GM12892 (cell line): ENCODE results near the gene MPDU1.
"Not testable (repeated sequence)": the region's sequence is repeated elsewhere in the genome, so short reads cannot be mapped to it uniquely, and the experiment has no call there.

Experiments
- DNase-seq: peaks from one replicate; pipeline ENCODE4 v3.0.0; 2011; ENCODE audit not compliant: insufficient read length
- FAIRE-seq: peaks from 2 replicates; lab custom pipeline; 2011; peaks lifted over from hg19 to GRCh38; lab: Jason Lieb, UNC
- POLR2A ChIP-seq: IDR thresholded peaks from 2 replicates; pipeline ENCODE4 v1.6.1; 2011; ENCODE audit warnings: low read depth, low read length, control low read depth
- POLR2AphosphoS5 ChIP-seq: IDR thresholded peaks from 2 replicates; pipeline ENCODE4 v1.6.1; 2011; ENCODE audit warnings: low read depth, low read length, control low read depth
- TAF1 ChIP-seq: IDR thresholded peaks from 2 replicates; pipeline ENCODE4 v1.6.1; 2011; ENCODE audit warnings: low read depth, mild to moderate bottlenecking, control low read depth, low read length, borderline replicate concordance

MPDU1 gene

GRCh38 chr17:7612294-7612640, 28.6 kb downstream of the MPDU1 start:
- no peak for DNase-seq
- TF ChIP-seq POLR2AphosphoS5 (no peak), TAF1 (no peak), POLR2A (no peak)
- FAIRE-seq, result no peak

DNA sequence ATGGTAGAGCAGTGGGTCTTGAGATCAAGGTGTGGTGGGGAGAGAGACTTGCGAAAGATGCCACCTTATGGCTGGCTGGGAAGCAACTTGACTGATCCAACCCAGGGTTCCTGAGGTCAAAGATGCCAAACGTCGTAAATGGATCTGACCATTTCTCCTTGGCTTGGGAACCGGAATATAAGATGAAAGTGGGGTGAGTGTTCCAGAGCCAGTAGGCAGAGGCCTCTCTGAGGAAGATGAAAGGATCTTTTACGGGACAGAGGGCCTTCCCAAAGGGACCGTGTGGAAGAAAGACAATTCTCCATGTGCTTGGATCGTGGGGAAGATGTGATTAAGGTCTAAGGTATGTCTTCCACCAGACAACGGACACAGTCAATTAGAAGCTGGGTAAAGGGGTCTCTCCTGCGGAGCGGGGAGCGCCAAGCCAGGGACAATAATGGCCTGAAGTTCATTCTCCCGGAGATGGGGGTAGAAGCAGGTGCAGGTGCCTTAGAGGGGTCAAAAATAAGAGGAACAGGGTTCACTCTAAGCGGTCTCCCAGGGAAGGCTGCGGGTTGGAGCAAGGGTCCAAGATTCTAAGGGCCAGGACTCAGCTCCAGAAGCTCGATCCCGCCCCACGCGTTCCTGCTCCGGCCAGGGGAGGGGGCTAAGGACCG, 30.2 kb downstream of the MPDU1 start:
- TF ChIP-seq TAF1 (no peak), POLR2A (no peak), POLR2AphosphoS5 (no peak)
- FAIRE-seq (peak; percentile 21), DNase-seq (no peak)

- FAIRE-seq (peak; percentile 99), DNase-seq (peak; percentile 98)
- peak; percentile 68; the same call in 1 of the 2 replicates for TF ChIP-seq POLR2A
- peak; percentile 56; the same call in 1 of the 2 replicates for TF ChIP-seq TAF1
- TF ChIP-seq POLR2AphosphoS5, result no peak
Measured at GRCh38 chr17:7614425-7615264, 31.0 kb downstream of the MPDU1 start, which contains the start of gene FXR2. Gene FXR2, minus strand, starts transcription at chr17:7614897. Its CDS starts 365 bp downstream, at chr17:7614532.

- no peak for TF ChIP-seq POLR2A
- FAIRE-seq (no peak), DNase-seq (no peak)
Measured at GRCh38 chr17:7615265-7615747, 31.7 kb downstream of the MPDU1 start.

DNA sequence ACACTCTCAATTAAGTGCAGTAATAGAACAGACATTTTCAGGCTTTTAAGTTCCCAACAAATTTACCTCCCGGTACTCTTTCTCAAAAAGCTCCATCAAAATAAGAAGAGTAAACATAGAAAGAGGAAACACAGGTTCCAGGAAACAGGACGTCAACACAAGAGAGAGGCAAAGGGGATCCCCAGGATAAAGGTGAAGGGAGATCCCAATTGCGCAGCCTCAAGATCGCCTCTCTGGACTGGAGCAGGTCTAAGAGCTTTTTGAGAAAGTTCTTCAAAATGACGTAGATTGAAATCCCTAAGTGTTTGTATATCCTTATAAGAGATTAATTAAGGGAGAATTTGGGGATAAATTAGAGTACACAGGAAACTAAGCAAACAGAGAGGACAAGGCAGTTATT, 35.0 kb downstream of the MPDU1 start:
- no peak for FAIRE-seq
- DNase-seq, result no peak
- TF ChIP-seq POLR2AphosphoS5 (no peak), POLR2A (no peak), TAF1 (no peak)

DNA sequence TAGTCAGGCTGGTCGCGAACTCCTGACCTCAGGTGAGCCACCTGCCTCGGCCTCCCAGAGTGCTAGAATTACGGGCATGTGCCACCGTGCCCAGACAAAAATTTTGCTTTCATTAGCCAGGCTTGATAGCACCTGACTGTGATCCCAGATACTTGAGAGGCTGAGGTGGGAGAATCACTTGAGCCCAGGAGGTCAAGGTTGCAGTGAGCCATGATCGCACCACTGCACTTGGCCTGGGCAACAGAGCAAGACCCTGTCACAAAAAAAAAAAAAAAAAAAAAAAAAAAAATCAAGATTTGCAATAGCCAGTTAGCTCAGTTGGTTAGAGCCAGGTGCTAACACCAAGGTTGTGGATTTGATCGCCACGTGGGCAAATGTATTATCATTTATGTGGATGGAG, 37.2 kb downstream of the MPDU1 start:
- no peak for TF ChIP-seq TAF1
- FAIRE-seq, result no peak
- DNase-seq, result no peak

GRCh38 chr17:7623661-7624060, 40.0 kb downstream of the MPDU1 start:
- TF ChIP-seq TAF1, result no peak
- TF ChIP-seq POLR2AphosphoS5, result no peak
- no peak for TF ChIP-seq POLR2A
- no peak for FAIRE-seq
- DNase-seq, result no peak

DNA sequence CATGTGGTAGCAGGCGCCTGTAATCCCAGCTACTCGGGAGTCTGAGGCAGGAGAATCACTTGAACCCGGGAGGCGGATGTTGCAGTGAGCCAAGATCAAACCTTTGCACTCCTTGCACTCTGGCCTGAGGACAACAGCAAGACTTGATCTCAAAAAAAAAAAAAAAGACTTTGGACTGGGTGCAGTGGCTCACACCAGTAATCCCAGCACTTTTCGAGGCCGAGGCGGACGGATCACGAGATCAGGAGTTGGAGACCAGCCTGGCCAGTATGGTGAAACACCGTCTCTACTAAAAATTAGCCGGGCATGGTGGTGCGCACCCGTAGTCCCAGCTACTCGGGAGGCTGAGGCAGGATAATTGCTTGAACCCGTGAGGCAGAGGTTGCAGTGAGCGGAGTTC, 42.1 kb downstream of the MPDU1 start:
- not testable (repeated sequence) for FAIRE-seq, DNase-seq

DNA sequence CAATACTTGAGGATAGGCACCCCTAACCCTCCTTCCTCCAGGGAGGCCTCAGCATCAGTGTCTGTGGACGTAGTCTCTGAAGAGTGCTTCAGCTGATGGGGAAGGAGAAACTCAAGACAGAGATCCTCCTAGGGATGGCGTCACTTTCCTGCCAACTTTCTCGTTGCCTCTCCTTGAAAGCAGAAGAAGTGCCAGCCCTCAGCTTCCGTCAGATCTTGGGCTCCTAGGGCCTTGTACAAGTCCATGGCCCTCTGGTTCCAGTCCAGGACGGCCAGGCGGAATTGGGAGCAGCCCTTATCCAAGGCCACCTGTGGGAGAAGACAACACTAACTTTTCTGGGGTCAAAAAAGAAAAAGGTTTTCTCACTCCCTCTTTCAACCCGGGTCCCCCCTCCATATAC, 42.7 kb downstream of the MPDU1 start:
- FAIRE-seq (no peak), DNase-seq (no peak)
- TF ChIP-seq TAF1 (no peak), POLR2AphosphoS5 (no peak), POLR2A (no peak)

DNA sequence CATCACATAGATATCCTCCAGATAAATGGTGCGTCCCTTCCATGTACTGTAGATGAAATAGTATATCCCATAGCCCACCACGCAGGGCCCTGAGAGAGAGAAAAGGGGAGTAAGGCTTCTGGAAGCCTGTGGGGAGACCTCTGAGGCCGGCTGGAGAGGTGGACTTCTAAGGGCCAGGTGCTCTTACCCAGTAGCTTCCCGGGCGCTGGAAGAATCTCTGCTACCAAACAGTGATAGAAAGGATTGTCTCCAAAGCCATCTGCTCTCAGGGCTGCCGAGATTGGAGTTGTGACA, 43.3 kb downstream of the MPDU1 start:
- DNase-seq, result no peak
- no peak for FAIRE-seq

GRCh38 chr17:7627250-7628121, 43.8 kb downstream of the MPDU1 start, which contains the start of gene SAT2:
Gene SAT2, minus strand, starts transcription at chr17:7627821. Its CDS starts 186 bp downstream, at chr17:7627635.
- TF ChIP-seq POLR2A (peak; percentile 62; the same call in 1 of the 2 replicates), POLR2AphosphoS5 (0 out of 2 replicates have a peak, but pooled peaks have one; percentile 36), TAF1 (no peak)
- peak; percentile 97 for FAIRE-seq
- peak; percentile 100 for DNase-seq

More for the DNA sequence above, 43.3 kb downstream of the MPDU1 start:
- no peak for TF ChIP-seq POLR2A
- no peak for TF ChIP-seq POLR2AphosphoS5
- TF ChIP-seq TAF1, result no peak

- no peak for TF ChIP-seq TAF1
- no peak for TF ChIP-seq POLR2AphosphoS5
- TF ChIP-seq POLR2A, result no peak
- DNase-seq, result no peak
- FAIRE-seq, result no peak
Measured at GRCh38 chr17:7629939-7630571, 46.4 kb downstream of the MPDU1 start, which contains the start of gene SHBG. Gene SHBG, plus strand, starts transcription at chr17:7630135. Its CDS starts 38 bp downstream, at chr17:7630173.
